Measurements from ENCODE around the gene GFOD1. TPM values are rescaled to one million over a fixed set of nuclear protein-coding genes. Genes with fewer than 3 reads are reported as not detected.

GFOD1 gene
- total and polyA plus RNA-seq, 2 of the 4 experiments (the other 2 are of a cell fraction): 1.8 to 3.4 TPM

- no TSS peak for BruUV-seq (replicated peaks)
Measured at GRCh38 chr6:13527671-13528056, 40.3 kb upstream of the GFOD1 start.

More at GRCh38 chr6:13527671-13528056, 40.3 kb upstream of the GFOD1 start:
- Histone ChIP-seq H3K56ac (ENCODE audit: extremely low read depth, insufficient read depth, low read length) (no peak overlapping the region), H3K18ac (ENCODE audit: low read depth, low read length) (no peak overlapping the region), H3K9me3 (ENCODE audit: control insufficient read depth, insufficient read depth, low read length) (no peaks in the 10 kb centered on the region), H3K79me1 (ENCODE audit: low read depth in 1 of 2, low read length in 2 of 2) (no peaks in the 10 kb centered on the region), H3K23ac (ENCODE audit: low read depth, low read length) (no peak overlapping the region), H2AK5ac (ENCODE audit: low read depth, low read length) (no peak overlapping the region), H3K36me3 (ENCODE audit: control insufficient read depth, insufficient read depth, low read length) (no peaks in the 10 kb centered on the region), H4K5ac (ENCODE audit: low read depth, low read length) (no peak overlapping the region), H3K27me3 (ENCODE audit: control insufficient read depth, insufficient read depth, low read length) (peaks cover 5% of the 10 kb centered on the region; the same call in 1 of the 2 replicates), H4K20me1 (ENCODE audit: insufficient read depth, low read length) (no peaks in the 10 kb centered on the region), H2AK9ac (replicated peaks; ENCODE audit: low read depth, low read length, poor library complexity) (no peak overlapping the region), H2BK120ac (ENCODE audit: low read depth, low read length) (no peak overlapping the region), H4K8ac (ENCODE audit: low read depth in 2 of 2, low read length in 2 of 2) (no peak overlapping the region), H3K4me3 (ENCODE audit: insufficient read depth, low read depth, low read length) (no peak overlapping the region), H3K9ac (ENCODE audit: low read depth, low read length) (no peak overlapping the region), H2BK15ac (ENCODE audit: low read depth, low read length) (no peak overlapping the region), H3K4ac (ENCODE audit: low read depth, low read length) (no peak overlapping the region), H3K27ac (ENCODE audit: insufficient read depth, low read length) (no peak overlapping the region), H3K4me1 (ENCODE audit: control insufficient read depth, insufficient read depth, low read length) (no peaks in the 10 kb centered on the region), H3K14ac (replicated peaks; ENCODE audit: low read depth, low read length) (no peak overlapping the region), H2BK20ac (ENCODE audit: low read depth, low read length) (no peak overlapping the region), H3K4me2 (ENCODE audit: low read depth, low read length) (no peak overlapping the region), H2AFZ (replicated peaks; ENCODE audit: low read length, poor library complexity) (no peak overlapping the region), H3K9me1 (ENCODE audit: insufficient read depth, low read length) (no peaks in the 10 kb centered on the region), H4K91ac (ENCODE audit: insufficient read depth, low read depth, low read length) (no peak overlapping the region), H2BK5ac (ENCODE audit: low read depth, low read length, poor library complexity, severe bottlenecking) (no peak overlapping the region)
- in situ Hi-C loops (cut with MboI; ENCODE audit: low sequenced_read_pairs): loop anchor here (25.0 kb wide), 1 partner anchor 340 kb away; no protein-coding TSS in a partner anchor
- no CpG with 5 or more reads among the region's 4 CpGs for WGBS, 2 experiments (ENCODE audit: extremely low coverage in 2 of 2, insufficient read length in 1 of 2)
- DNase-seq: no peak
- ChIA-PET POLR2A (ENCODE audit: unreplicated experiment) (no interaction called here), CTCF (no interaction called here)
- TF ChIP-seq ELK1 (IDR thresholded peaks at IDR 0.05; ENCODE audit: borderline replicate concordance, low read depth, low read length) (no peak), NFE2L2 (IDR thresholded peaks at IDR 0.05; ENCODE audit: low read depth, low read length) (no peak), POLR2A (IDR thresholded peaks at IDR 0.05; ENCODE audit: low read depth, low read length) (no peak), CEBPB (IDR thresholded peaks at IDR 0.05; ENCODE audit: low read depth, low read length) (no peak), FOS (IDR thresholded peaks at IDR 0.05; ENCODE audit: low read depth, low read length) (no peak), BHLHE40 (IDR thresholded peaks at IDR 0.05; ENCODE audit: low read depth, low read length) (no peak)
- dilution Hi-C loops (cut with HindIII; ENCODE audit: low sequenced_read_pairs, unreplicated experiment): no loop called here
- no peak for ATAC-seq (ENCODE audit: low read depth)
- intact Hi-C loops (cut with micrococcal nuclease): no loop called here
